Measurements from ENCODE around the gene DLX4.

DNA sequence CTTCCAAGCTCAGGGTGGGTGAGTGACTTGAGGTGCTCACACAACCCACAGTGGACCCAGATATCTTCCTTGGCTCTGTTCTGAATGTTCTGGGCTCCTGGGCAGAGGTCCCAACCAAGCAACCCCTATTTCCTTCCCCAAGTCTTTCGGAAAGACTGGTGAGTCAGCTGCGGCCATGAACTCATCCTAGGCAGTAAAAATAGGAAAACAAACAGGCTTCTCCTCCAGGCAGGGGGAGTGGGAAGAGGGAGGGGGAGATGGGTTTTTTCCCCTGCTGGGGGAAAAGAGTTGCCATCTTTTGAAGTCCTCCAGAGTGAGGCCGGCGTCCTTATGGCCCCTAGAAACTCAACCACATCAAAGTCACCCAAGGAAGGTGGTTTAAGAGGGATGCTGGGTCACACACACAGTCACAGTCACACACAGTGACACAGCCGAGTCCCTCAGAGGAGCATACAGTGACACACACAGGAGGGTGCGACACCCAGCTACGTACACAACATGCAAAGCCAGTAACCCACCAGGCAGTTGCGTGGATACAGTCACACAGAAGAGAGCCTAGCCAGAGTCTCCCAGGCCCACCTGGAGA lies 16.0 kb upstream of the DLX4 start:
- TF ChIP-seq, protein P1, sequence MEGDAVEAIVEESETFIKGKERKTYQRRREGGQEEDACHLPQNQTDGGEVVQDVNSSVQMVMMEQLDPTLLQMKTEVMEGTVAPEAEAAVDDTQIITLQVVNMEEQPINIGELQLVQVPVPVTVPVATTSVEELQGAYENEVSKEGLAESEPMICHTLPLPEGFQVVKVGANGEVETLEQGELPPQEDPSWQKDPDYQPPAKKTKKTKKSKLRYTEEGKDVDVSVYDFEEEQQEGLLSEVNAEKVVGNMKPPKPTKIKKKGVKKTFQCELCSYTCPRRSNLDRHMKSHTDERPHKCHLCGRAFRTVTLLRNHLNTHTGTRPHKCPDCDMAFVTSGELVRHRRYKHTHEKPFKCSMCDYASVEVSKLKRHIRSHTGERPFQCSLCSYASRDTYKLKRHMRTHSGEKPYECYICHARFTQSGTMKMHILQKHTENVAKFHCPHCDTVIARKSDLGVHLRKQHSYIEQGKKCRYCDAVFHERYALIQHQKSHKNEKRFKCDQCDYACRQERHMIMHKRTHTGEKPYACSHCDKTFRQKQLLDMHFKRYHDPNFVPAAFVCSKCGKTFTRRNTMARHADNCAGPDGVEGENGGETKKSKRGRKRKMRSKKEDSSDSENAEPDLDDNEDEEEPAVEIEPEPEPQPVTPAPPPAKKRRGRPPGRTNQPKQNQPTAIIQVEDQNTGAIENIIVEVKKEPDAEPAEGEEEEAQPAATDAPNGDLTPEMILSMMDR (IDR thresholded peaks at IDR 0.05), result no peak
- no peak for TF ChIP-seq POLR2A (IDR thresholded peaks at IDR 0.05)
